Epidermal melanocyte (primary cell): Measurements from ENCODE around the gene RASGRF2.
"Not testable (repeated sequence)": the region's sequence is repeated elsewhere in the genome, so short reads cannot be mapped to it uniquely, and the experiment has no call there.

ENCODE experiments used
- DNase-seq: peaks from one replicate; pipeline ENCODE4 v3.0.0; 2011; ENCODE audit warnings: low spot score; ENCODE audit not compliant: insufficient read length

The RASGRF2 gene

DNA sequence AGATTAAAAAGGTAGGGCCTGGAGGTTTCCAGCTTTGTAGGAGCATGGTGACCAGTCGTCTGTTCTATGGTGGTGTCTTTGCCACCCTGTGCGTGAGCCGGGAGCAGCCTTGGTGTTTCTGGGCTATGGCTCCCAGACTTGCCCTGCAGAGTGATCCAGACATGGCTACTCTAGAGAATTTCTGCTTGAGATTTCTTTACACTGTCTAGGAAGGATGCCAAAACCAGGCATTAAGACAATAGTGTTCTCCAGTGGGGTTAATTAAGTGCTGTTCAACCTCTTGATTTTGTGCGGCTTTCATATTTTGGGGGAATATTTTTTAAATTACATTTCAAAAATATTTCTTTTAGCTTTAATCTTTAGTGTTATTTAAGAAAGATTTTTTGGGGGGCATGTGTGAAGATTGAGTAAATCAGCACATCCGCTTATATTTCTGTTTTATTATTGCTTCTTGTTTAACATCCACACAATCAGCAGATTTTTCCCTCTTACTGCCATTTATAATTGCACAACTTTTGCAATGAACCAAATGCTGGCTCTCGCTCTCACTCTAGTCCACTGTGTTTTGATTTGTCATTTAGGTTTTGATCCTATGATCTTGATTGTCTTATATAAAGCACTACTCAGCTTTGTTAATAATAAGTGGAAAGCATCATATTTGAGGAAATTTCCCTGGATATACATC is 110.5 kb downstream of the RASGRF2 start:
- no peak for DNase-seq

- no peak for DNase-seq
Measured at GRCh38 chr5:81075041-81075440, 114.9 kb downstream of the RASGRF2 start.

- no peak for DNase-seq
Measured at GRCh38 chr5:81077105-81077504, 116.9 kb downstream of the RASGRF2 start.

- DNase-seq: no peak
Measured at GRCh38 chr5:81078930-81079329, 118.8 kb downstream of the RASGRF2 start.

- no peak for DNase-seq
Measured at GRCh38 chr5:81080809-81081460, 120.8 kb downstream of the RASGRF2 start.

DNA sequence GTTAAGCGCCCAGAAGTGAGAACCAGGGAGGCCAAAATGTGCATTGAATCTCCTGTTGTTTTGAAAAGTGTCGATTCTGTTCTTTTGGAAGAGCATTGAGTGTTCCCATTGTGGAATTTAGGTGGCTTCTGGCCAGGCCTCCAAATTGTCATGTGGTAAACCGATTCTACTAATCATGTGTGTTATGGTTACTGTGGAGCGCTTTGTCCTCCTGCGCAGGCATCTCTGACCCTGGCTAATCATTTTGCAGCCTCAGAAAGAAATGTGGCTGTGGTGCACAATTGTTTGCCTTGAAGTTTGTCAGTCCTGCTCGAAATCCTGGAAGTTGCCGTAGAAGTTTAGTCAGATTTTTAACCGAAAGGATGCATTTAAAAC is 121.3 kb downstream of the RASGRF2 start:
- DNase-seq: no peak

DNA sequence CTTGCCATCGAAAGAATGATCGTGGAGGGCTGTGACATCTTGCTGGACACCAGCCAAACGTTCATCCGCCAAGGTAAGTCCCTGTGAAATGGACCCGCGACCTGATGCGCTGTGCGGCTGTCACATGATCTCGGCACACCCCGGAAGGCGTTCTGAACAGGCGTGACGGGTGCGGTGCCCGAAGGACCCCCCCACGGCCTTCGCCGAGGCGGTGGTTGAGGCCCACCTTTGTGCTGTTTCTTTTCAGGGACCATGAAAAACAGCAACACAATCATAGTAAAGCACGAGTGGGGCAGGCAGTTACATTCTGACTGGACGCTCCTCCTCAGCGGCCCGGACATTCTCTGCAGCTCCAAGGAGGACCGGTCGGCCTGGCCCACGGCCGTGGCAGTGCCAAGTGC is 126.7 kb downstream of the RASGRF2 start:
- no peak for DNase-seq

DNA sequence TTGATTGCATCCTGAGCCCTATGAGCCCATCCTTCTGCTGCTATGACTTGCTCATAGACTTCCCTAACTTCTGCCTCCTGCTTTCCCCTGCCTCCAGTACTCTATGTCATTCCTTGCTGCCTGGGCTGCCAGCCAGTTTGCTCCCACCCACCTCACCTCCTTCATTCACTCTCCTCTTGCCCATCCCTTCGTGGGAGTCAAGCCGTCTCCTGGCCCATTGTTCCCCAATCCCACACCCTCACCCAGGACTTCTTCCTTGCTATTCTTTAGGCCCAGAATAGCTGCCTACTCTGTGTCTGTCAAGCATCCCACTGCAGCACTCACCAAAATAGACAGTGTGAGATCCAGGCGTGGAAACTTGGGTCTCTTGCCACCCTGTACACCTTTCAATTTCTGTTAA is 131.0 kb downstream of the RASGRF2 start:
- no peak for DNase-seq

DNA sequence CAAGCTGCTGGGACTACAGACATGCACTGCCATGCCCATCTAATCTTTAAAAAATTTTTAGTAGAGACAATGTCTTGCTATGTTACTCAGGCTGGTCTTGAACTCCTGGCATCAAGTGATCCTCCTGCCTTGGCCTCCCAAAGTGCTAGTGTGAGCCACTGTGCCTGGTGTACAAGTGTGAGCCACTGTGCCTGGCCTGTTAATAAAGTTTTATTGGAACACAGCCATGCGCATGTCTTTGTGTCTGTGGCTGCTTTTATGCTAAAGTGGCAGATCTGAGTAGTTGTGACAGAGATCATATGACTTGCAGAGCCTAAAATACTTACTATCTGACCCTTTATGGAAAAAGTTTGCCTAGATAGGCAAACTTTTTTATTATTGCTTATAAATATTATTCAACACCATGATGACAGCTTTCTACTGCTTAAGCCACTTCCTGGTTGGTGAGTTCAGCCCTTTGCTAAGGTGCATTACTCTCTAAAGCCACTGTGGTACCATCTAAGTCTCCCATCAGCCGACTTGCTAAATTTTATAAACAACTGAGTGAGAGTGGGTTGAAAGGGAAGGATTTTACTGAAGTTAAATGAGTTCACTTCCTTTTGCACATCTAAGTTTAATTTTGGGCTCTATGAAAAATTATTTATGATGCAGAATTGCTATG is 133.5 kb downstream of the RASGRF2 start:
- no peak for DNase-seq

- no peak for DNase-seq
Measured at GRCh38 chr5:81095835-81096234, 135.7 kb downstream of the RASGRF2 start.

DNA sequence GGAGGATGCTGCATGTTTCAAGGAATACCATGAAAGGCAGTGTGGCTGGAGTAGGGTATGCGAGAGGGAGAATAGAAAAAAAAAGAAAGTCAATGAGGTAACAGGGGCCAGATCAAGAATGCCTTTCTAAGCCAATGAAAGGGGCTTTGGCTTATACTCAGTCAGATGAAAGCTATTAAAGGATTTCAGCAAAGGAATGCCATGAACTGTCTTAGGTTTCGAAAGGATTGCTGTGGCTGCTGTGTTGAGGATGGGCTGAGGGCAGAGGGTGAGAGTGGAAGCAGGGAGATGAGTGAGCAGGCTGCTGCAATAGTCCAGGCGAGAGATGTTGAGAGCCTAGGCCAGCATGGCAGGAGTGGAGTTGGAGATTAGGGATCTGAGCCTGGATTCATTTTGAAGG is 137.6 kb downstream of the RASGRF2 start:
- DNase-seq: no peak

GRCh38 chr5:81105261-81105877 is 145.2 kb downstream of the RASGRF2 start:
- no peak for DNase-seq

DNA sequence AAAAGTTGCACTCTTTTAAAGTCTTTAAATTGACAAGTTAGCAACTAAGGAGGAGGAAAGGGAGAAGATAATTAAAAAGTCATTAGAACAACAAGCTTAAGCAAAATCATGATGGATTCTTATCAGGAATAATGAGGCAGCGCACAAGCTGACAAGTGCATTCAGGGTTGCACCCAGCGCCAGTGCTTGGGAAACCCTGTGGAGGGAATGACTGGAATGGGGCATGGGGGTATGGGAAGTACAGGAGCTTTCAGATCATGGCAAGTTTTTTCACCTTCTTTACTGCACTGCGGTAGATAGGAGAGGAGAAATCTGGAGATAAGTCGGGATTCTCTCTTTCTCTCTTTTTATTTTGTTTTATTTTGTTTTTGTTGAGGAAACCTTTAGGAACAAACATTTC is 155.1 kb downstream of the RASGRF2 start:
- DNase-seq: no peak

- no peak for DNase-seq
Measured at GRCh38 chr5:81117566-81117965, 157.4 kb downstream of the RASGRF2 start.

- no peak for DNase-seq
Measured at GRCh38 chr5:81121273-81121672, 161.1 kb downstream of the RASGRF2 start.

- DNase-seq: no peak
Measured at GRCh38 chr5:81121836-81122630, 161.9 kb downstream of the RASGRF2 start.

GRCh38 chr5:81124689-81125088 is 164.5 kb downstream of the RASGRF2 start:
- not testable (repeated sequence) for DNase-seq

- DNase-seq: no peak
Measured at GRCh38 chr5:81125959-81126358, 165.8 kb downstream of the RASGRF2 start.

DNA sequence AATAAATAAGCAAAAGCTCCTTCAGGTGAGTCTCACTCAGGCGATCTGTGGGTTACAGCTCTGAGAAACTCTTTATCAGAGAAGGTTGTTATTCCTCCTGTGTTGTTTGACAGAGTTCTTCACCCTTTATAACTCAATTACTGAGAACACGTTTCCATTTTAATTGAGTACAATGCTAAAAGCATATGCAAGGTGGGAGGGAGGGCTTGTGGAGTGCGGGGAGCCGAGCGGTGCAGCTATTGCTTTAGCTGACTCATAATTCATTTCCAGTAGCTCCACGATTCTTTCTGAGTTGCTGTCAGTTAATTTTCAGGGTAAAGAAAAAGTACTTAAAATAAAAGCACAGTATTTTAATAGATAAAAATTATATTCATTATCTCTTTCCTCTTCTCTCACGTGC is 168.3 kb downstream of the RASGRF2 start:
- no peak for DNase-seq

DNA sequence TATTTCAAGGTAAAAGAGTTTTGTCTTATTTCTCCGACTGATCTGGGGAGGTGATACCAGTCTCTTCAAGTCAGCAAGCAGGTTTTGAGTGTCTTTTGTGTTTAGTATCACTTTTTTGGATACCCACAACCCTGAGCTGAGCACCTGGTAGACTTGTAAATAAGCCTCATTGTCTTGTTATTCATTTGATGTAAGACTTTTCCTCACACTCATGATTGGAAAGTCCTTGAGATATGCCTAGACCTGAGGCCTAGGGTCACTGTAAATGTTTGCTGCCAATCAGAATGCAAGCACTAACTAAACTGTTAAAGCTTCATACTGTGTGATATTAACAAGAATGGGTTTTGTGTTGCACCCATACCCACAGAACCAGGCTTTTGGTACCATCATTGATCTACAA is 172.2 kb downstream of the RASGRF2 start:
- no peak for DNase-seq

DNA sequence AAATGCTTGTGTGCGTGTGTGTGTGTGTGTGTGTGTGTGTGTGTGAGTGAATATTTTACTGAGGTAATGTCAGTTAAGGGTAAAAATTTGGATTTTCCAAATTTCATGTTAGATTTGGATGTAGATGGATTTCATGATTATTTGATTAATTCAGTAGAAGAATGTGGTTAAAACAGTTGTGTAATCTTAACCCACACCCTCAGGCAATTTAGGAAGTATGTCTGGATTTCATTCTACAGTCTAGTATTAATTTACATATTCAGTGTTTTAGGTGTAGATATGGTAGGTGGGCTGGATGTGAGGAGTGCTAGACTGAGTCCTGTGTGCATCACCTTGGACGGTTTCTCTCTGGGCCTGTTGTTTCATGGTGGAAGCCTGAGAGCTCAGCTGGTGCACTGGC is 173.9 kb downstream of the RASGRF2 start:
- DNase-seq: no peak

DNA sequence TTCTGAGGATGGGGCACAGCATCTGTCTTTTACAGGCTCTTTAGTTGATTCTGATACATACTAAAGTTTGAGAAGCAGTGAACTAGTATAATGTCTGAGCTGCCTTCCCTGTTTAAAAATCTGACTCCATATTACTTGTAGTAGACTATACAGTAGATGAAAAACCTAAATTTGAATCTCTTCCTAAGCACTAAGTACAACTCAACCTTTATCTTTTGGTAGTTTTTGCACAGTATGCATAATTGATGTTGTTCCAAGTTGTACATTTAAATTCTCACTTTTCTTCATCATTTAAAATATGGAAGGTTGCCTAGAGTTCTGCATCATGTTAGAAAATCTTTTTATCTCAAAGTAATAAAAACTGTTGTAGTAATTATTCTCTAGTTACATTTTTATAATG is 174.4 kb downstream of the RASGRF2 start:
- no peak for DNase-seq
